Activated naive CD4-positive, alpha-beta T cell (primary cell): ENCODE data around the gene MVD.
"Not testable (repeated sequence)": the region's sequence is repeated elsewhere in the genome, so short reads cannot be mapped to it uniquely, and the experiment has no call there.

Experiments
- DNase-seq, 4 experiments: peaks; one replicate each; lab custom pipeline; 2025; lab: John Stamatoyannopoulos, UW

MVD gene

GRCh38 chr16:88626646-88627045 is 36.2 kb downstream of the MVD start:
- DNase-seq = no peak

- DNase-seq = no peak
These were observed 37.8 kb downstream of the MVD start for GRCh38 chr16:88624977-88625576.

- no peak for DNase-seq
These were observed 38.4 kb downstream of the MVD start for GRCh38 chr16:88624481-88624880.

DNA sequence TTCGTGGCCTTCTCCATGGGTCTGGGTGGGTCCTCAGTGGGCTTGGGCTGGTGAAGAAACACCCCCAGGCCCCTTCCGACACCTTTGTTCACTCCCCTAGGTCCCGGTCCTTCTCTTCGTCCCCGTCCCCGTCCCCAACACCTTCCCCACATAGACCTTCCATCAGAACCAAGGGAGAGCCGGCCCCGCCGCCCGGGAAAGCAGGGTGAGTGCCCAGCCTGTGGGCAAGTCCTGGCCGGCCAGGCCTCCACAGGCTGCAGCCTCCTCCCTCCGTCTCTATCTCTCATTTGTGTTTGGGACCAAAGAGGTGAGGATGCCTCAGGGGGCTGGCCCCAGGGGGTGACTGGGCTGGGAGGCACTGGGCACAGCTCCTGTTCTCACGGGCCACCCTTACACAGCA is 39.0 kb downstream of the MVD start:
- no peak for DNase-seq

- DNase-seq = no peak
These were observed 40.0 kb downstream of the MVD start for GRCh38 chr16:88622866-88623265.

GRCh38 chr16:88622125-88622524 is 40.8 kb downstream of the MVD start:
- no peak for DNase-seq

DNA sequence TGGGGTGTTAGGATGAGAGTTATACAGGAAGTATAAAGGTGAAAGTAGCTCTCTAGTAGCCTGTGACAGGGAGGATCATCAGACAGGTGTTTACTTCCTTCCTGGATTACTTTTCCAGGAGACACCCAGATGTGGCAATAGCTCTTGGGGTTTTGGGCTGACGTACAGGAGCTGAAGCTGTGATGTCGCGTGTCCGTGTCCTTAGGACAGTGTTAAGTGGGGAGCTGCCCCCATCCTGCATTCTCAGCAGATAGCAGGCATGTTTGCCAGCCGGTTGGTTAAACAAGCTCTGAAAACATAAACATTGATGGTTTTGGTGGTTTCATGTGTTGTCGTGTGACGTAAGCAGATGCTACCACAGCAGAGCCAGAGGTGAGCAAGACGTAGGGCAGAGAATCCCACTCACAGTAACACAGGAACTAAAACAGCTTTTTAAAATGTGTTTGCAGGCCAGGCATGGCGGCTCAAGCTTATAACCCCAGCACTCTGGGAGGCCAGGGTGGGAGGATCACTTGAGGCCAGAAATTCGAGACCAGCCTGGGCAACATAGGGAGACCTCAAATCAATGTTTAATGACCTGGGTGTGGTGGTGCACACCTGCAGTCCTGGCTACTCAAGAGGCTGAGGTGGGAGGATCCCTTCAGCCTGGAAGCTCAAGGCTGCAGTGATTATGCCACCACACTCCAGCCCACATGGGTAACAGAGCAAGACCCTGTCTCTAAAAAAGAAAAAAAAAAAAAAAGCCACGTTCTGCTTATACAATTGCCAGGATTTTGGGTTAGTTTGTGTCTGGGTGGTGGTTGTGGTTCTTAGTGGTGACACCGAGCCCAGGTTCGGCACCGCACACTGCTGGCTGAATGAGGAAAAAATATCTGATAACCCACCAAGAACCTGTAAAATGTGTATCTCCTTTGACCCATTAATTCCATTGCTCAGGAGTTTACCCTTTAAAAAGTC is 42.8 kb downstream of the MVD start:
- DNase-seq = no peak

DNA sequence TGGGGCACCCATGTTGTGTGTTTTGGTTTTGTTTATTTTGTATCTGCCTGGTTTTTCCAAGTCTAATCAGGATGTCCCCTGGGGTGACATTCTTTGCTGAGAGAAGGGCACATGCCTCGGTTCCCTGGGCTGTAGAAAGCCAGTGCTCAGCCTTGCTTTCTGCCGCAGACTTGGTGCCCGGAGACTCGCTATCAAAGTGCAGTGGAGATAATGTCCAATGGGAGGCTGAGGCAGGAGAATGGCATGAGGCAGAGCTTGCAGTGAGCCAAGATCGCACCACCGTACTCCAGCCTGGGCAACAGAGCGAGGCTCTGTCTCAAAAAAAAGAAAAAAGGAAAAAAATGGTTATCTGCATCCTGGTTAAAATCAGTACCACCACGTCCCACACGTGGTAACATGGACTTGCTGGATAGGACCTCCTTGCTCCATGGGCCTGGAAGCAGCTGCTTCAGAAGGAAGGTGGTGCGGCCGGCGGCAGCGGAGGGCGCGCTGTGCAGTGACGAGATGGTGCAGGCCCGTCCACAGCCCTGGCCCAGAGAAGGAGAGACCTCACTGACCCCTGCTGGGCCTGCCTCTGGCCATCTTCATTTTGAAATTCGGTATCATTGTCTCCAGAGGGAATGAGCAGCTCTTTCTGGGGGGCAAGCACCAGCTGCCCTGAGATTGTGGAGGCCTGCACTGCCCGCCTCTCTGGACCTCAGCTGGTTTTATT is 43.8 kb downstream of the MVD start:
- DNase-seq = no peak

DNA sequence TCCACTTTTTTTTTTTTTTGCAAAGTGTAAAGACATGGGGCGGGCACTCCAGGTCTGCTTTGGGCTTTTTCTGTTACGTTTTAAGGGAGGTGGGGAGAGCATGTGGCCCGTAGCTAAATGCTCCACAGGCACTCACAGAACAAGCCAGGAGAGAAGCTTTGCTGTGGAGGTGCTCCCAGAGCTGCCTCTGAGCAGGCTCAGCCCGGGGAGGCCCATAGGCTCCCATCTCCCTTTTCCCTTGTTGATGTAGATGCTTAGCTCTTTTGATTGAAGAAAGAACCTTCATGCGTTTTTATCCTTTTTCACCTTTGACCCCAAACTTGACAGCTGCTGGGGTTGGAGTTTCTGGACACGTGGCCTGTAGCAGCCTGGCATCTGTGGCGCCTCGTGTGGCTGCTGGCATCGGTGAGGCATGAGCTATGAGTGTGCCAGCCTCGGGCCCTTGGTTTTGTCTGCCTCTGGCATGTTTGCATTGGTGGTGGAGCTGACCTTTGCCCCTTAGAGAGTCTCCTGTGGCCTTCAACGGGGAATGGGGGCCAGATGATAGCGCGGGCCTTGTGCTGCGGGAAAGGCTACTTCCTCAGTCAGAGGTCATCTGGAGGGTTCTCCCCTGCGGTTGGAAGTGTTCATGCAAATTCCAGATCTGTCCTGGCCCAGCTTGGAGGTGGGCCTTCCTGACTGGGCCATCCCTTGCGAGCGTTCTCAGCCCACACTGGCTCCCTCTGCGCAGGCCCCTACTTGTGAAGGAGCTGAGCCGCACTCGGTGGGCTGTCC is 44.5 kb downstream of the MVD start:
- no peak for DNase-seq

GRCh38 chr16:88617268-88618031 is 45.4 kb downstream of the MVD start:
- DNase-seq = no peak

DNA sequence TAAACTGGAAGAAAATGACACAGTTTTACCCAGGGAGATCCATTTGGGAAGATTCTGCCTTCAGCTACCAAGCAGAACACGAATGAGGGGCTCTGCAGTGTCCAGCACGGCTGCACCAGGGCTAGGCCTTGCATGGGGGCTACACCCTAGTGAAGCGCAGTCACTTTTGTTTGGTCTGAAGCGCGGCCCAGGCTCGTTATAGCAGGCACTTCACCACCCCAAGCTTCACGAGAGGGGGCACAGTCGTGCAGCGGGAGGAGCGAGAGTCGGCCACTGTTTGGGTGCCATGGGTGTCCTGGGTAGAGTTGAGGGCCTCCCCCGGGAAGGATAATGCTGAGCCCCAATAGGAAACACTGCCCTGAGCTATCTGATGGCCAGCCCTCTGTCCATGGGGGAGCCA is 46.2 kb downstream of the MVD start:
- DNase-seq = no peak

DNA sequence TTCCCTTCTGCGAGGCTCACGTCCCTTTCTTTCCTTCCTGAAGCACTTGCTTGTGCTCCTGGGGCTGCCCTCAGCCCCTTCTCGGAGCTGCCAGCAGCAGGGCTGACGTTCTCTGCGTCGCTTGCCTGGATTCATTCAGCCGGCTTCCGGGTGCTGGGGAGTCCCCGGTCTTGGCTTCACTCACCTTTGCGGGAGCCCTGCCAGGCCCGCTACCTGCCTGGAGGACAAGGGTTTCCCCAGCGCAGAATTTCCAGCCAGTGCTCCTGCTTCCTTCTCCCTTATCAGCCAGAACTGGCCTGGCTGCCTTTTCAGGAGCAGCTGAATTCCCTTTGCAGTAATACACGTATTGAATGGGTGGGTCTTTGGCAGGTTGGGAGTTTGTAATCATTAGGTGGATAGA is 46.6 kb downstream of the MVD start:
- DNase-seq = no peak

- no peak for DNase-seq
These were observed 47.9 kb downstream of the MVD start for GRCh38 chr16:88614818-88615580.

- DNase-seq = no peak
These were observed 48.7 kb downstream of the MVD start for GRCh38 chr16:88613911-88614817.

DNA sequence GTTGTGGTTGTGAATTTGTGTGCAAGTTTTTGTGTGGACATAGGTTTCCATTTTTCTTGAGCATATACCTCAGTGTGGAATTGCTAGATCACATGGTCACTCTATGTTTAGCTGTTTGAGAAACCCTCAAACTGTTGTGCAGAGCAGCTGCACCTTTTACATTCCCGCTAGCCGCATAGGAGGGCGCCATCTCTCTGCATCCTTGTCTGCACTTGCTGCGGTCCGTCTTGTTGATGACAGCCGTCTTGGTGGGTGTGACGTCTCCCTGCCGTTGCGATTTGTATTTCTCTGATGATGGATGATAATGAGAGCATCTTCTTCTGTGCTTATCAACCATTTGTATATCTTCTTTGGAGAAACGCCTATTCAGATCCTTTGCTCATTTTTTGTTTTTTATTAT is 49.6 kb downstream of the MVD start:
- no peak for DNase-seq

DNA sequence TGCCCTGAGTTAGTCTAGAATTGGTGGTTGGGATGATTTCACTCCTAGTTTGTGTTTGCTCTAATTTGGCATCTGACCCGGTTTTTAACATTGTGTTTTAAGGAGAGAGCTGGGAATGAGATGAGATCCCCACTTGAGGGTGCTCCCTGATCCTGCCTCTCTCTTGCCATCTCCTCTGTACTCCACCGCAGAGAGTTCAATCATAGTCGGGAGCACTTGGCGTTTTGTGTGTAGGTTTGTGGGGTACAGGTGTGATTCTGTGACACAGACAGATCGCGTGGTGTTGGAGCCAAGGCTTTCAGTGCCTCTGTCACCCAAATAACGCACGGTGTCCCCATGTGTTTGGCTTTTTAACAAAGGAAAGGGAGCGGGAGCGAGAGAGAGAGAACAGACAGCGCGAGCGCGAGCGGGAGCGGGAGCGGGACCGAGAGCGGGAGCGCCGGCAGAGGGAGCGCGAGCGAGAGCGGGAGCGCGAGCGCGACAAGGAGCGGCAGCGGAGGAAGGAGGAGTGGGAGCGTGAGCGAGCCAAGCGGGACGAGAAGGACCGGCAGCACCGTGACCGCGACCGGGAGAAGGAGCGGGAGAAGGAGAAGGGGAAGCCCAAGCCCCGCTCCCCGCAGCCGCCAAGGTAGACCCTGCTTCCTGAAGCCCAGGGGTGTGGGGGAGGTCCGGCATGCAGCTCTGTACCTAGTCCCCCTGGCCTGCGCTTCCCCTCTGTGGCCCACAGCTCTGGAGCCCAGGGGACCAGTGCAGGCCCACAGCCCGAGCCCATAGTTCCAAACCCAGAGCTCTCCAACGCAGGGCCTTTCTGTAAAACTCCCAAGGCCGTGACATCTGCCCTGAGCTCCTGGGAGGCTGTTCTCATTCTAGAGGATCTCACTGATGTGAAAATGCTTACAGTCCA is 51.7 kb downstream of the MVD start:
- DNase-seq = no peak

- DNase-seq = no peak
These were observed 52.8 kb downstream of the MVD start for GRCh38 chr16:88610080-88610479.

DNA sequence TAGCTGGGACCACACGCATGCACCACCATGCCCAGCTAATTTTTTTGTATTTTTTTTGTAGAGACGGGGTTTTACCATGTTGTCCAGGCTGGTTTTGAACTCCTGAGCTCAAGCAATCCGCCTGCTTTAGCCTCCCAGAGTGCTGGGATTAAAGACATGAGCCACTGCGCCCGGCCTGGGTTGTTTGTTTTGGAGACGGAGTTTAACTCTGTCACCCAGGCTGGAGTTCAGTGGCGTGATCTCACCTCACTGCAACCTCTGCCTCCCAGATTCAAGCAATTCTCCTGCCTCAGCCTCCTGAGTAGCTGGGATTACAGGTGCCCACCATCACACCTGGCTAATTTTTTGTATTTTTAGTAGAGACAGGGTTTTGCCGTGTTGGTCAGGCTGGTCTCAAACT is 53.5 kb downstream of the MVD start:
- DNase-seq = not testable (repeated sequence)
